GM12891 (cell line): Measurements from ENCODE around the gene ARHGEF28.

Experiments
- PAX5 ChIP-seq: IDR thresholded peaks from 2 replicates; pipeline ENCODE4 v1.6.1; 2011; ENCODE audit warnings: low read length, moderate library complexity, mild to moderate bottlenecking; ENCODE audit not compliant: insufficient read depth, severe bottlenecking
- POLR2A ChIP-seq: IDR thresholded peaks from 2 replicates; pipeline ENCODE4 v1.6.1; 2011; ENCODE audit warnings: low read depth, low read length, control low read depth
- POLR2AphosphoS5 ChIP-seq: IDR thresholded peaks from 2 replicates; pipeline ENCODE4 v1.6.1; 2011; ENCODE audit warnings: low read depth, low read length, control low read depth
- POU2F2 ChIP-seq: IDR thresholded peaks from 2 replicates; pipeline ENCODE4 v1.6.1; 2011; ENCODE audit warnings: low read depth, mild to moderate bottlenecking, control low read depth, low read length, moderate library complexity
- SPI1 ChIP-seq: IDR thresholded peaks from 2 replicates; pipeline ENCODE4 v1.6.1; 2011; ENCODE audit warnings: low read depth, low read length, control low read depth
- TAF1 ChIP-seq: IDR thresholded peaks from 2 replicates; pipeline ENCODE4 v1.6.1; 2011; ENCODE audit warnings: low read depth, low read length, control low read depth

GRCh38 chr5:73705364-73705763 lies 79.4 kb downstream of the ARHGEF28 start:
- TF ChIP-seq POLR2A (no peak), POLR2AphosphoS5 (no peak), TAF1 (no peak), POU2F2 (no peak), SPI1 (no peak), PAX5 (no peak)
